Trophoblast cell (in vitro differentiated cells and primary cell): Measurements from ENCODE around the gene ING5.
A peak's percentile ranks its signal among the peaks of the same experiment; 100 is the strongest.
"Not testable (repeated sequence)": the region's sequence is repeated elsewhere in the genome, so short reads cannot be mapped to it uniquely, and the experiment has no call there.

Experiments
- DNase-seq, 2 donors: peaks; one replicate each; pipeline ENCODE4 v3.0.0-alpha.2; 2016
- H2AFZ ChIP-seq: 2 replicates; pipeline ENCODE4 v1.6.1; 2013; ENCODE audit warnings: low read length, moderate library complexity, mild to moderate bottlenecking; ENCODE audit not compliant: insufficient read depth, poor library complexity
- H2AK5ac ChIP-seq: 2 replicates; pipeline ENCODE4 v1.6.1; 2013; ENCODE audit warnings: mild to moderate bottlenecking, low read length
- H2BK120ac ChIP-seq: 2 replicates; pipeline ENCODE4 v1.6.1; 2013; ENCODE audit warnings: low read length, mild to moderate bottlenecking, moderate library complexity; ENCODE audit not compliant: insufficient read depth, poor library complexity
- H2BK12ac ChIP-seq: 2 replicates; pipeline ENCODE4 v1.6.1; 2013; ENCODE audit warnings: mild to moderate bottlenecking, low read length, moderate library complexity
- H2BK5ac ChIP-seq: 2 replicates; pipeline ENCODE4 v1.6.1; 2013; ENCODE audit warnings: low read length, low read depth, moderate library complexity, mild to moderate bottlenecking; ENCODE audit not compliant: poor library complexity
- H3K14ac ChIP-seq: 2 replicates; pipeline ENCODE4 v1.6.1; 2013; ENCODE audit warnings: mild to moderate bottlenecking, low read length
- H3K18ac ChIP-seq: 2 replicates; pipeline ENCODE4 v1.6.1; 2013; ENCODE audit warnings: mild to moderate bottlenecking, low read length
- H3K23ac ChIP-seq: 2 replicates; pipeline ENCODE4 v1.6.1; 2013; ENCODE audit warnings: low read length
- H3K27ac ChIP-seq: 2 replicates; pipeline ENCODE4 v1.5.1; 2013; ENCODE audit warnings: low read depth, mild to moderate bottlenecking, inconsistent platforms, low read length, moderate library complexity
- H3K27me3 ChIP-seq: 2 replicates; pipeline ENCODE4 v1.6.1; 2013; ENCODE audit warnings: inconsistent platforms, mild to moderate bottlenecking, low read length, moderate library complexity; ENCODE audit not compliant: insufficient read depth
- H3K36me3 ChIP-seq, 2 experiments: 1 replicate in 1 of 2; 2 replicates in 1 of 2; pipeline ENCODE4 v1.6.1; 2013; ENCODE audit warnings: low read length in 2 of 2, mild to moderate bottlenecking in 2 of 2, moderate library complexity in 1 of 2; ENCODE audit not compliant: insufficient read depth in 2 of 2, control insufficient read depth in 1 of 2
- H3K4ac ChIP-seq: 2 replicates; pipeline ENCODE4 v1.6.1; 2013; ENCODE audit warnings: low read depth, mild to moderate bottlenecking, low read length, moderate library complexity
- H3K4me1 ChIP-seq, 2 experiments: 1 replicate in 1 of 2; 2 replicates in 1 of 2; pipeline ENCODE4 v1.6.1; 2013; ENCODE audit warnings: low read length in 2 of 2, mild to moderate bottlenecking in 2 of 2, moderate library complexity in 1 of 2; ENCODE audit not compliant: insufficient read depth in 2 of 2, control insufficient read depth in 1 of 2
- H3K4me2 ChIP-seq: 2 replicates; pipeline ENCODE4 v1.6.1; 2013; ENCODE audit warnings: inconsistent platforms, mild to moderate bottlenecking, low read length, moderate library complexity
- H3K4me3 ChIP-seq: 2 replicates; pipeline ENCODE4 v1.5.1; 2013; ENCODE audit warnings: mild to moderate bottlenecking, low read depth, low read length, inconsistent platforms
- H3K79me1 ChIP-seq: one replicate; pipeline ENCODE4 v1.6.1; 2013; ENCODE audit warnings: low read length
- H3K79me2 ChIP-seq: 2 replicates; pipeline ENCODE4 v1.6.1; 2013; ENCODE audit warnings: low read length, mild to moderate bottlenecking; ENCODE audit not compliant: control insufficient read depth, insufficient read depth, poor library complexity
- H3K9ac ChIP-seq: 2 replicates; pipeline ENCODE4 v1.6.1; 2013; ENCODE audit warnings: mild to moderate bottlenecking, low read length
- H3K9me3 ChIP-seq: 2 replicates; pipeline ENCODE4 v1.6.1; 2013; ENCODE audit warnings: low read depth, mild to moderate bottlenecking, control low read depth, inconsistent platforms, low read length; ENCODE audit not compliant: insufficient read depth
- H4K12ac ChIP-seq: 2 replicates; pipeline ENCODE4 v1.6.1; 2013; ENCODE audit warnings: low read depth, mild to moderate bottlenecking, low read length, moderate library complexity
- H4K8ac ChIP-seq: 2 replicates; pipeline ENCODE4 v1.6.1; 2013; ENCODE audit warnings: low read depth, mild to moderate bottlenecking, low read length, moderate library complexity
- H4K91ac ChIP-seq: one replicate; pipeline ENCODE4 v1.6.1; 2013; ENCODE audit warnings: low read depth, mild to moderate bottlenecking, low read length, moderate library complexity
- WGBS: extraction: QIAGEN DNeasy Blood & Tissue Kit; methylation state at CpG from one replicate; pipeline ENCODE4 v1.1.7; 2013; ENCODE audit warnings: missing lambda C conversion rate; ENCODE audit not compliant: insufficient read length, insufficient coverage; ENCODE audit errors: extremely low coverage; 5-methylcytosine and 5-hydroxymethylcytosine counted together

The ING5 gene

DNA sequence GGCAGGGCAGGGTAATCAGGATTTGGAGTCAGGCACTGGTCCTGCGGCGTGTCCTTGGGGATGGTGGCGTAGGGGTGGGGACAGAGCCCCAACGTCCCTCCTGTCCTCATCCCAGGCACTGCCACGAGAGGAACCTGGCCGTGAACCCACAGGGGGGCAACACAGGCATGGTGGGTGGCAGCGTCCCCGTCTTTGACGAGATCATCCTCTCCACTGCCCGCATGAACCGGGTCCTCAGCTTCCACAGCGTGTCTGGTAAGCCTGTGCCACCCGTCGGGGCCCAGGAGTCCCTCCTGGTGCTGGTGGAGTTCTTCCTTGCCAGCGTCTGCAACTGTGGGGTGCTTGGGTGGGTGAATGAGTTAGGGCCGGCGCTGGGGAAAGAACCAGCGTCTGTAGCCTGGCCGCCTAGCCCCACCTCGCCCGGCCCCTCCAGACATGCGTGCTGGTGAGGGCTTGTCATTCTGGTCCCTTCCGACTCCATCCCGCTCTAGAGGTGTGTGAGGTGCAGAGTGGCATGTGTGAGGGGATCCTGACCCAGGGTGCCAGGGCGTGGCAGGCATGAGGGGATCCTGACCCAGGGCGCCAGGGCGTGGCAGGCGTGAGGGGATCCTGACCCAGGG is 40.6 kb downstream of the ING5 start:
- H3K23ac ChIP-seq: no peak overlapping the region
- no peak overlapping the region for H2BK120ac ChIP-seq
- H4K91ac ChIP-seq: no peak overlapping the region
- no peak overlapping the region for H2AK5ac ChIP-seq
- H2AFZ ChIP-seq: no peak overlapping the region
- no peaks in the 10 kb centered on the region for H3K79me1 ChIP-seq
- H4K8ac ChIP-seq: no peak overlapping the region
- no peak overlapping the region for H4K12ac ChIP-seq
- H3K79me2 ChIP-seq: no peaks in the 10 kb centered on the region
- no CpG with 5 or more reads among the region's 28 CpGs for WGBS
- no peaks in the 10 kb centered on the region for H3K27me3 ChIP-seq
- peak overlapping the region; percentile 51 for H3K4me3 ChIP-seq
- no peaks in the 10 kb centered on the region for H3K4me1 ChIP-seq
- no peak overlapping the region for H3K4ac ChIP-seq
- H3K9ac ChIP-seq: no peak overlapping the region
- H2BK12ac ChIP-seq: no peak overlapping the region
- no peak overlapping the region for H3K14ac ChIP-seq
- H3K4me2 ChIP-seq: no peak overlapping the region
- H3K27ac ChIP-seq: no peak overlapping the region
- DNase-seq: no peak
- peaks cover 6% of the 10 kb centered on the region for H3K9me3 ChIP-seq
- peaks cover 23% of the 10 kb centered on the region in 2 experiments for H3K36me3 ChIP-seq
- H2BK5ac ChIP-seq: no peak overlapping the region
- H3K18ac ChIP-seq: no peak overlapping the region

DNA sequence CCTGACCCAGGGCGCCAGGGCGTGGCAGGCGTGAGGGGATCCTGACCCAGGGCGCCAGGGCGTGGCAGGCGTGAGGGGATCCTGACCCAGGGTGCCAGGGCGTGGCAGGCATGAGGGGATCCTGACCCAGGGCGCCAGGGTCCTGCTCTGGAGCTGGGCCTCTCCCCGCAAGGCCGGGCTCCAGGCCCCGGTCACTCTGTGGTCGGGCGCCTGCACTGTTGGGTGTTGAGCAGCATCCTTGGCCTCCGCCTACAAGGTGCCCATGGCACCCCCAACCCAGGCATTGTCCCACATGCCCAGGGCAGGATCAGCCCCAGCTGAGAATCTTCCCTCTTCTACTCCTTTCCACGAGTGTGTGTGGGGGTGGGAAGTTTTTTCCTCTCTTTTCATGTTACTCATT is 41.2 kb downstream of the ING5 start:
- not testable (repeated sequence) for H2BK120ac ChIP-seq, H3K9me3 ChIP-seq, H3K4me2 ChIP-seq, H3K14ac ChIP-seq, DNase-seq, H3K27ac ChIP-seq, H3K9ac ChIP-seq, H2BK5ac ChIP-seq, H4K91ac ChIP-seq, H3K79me2 ChIP-seq, H4K8ac ChIP-seq, H3K23ac ChIP-seq, H3K27me3 ChIP-seq, H3K18ac ChIP-seq, H4K12ac ChIP-seq, H3K4me3 ChIP-seq, H3K79me1 ChIP-seq, H3K4ac ChIP-seq, H2AK5ac ChIP-seq, H2BK12ac ChIP-seq, H2AFZ ChIP-seq, H3K4me1 ChIP-seq
- WGBS: no CpG with 5 or more reads among the region's 15 CpGs
- H3K36me3 ChIP-seq: peaks cover 22 to 23% of the 10 kb centered on the region in 2 experiments

DNA sequence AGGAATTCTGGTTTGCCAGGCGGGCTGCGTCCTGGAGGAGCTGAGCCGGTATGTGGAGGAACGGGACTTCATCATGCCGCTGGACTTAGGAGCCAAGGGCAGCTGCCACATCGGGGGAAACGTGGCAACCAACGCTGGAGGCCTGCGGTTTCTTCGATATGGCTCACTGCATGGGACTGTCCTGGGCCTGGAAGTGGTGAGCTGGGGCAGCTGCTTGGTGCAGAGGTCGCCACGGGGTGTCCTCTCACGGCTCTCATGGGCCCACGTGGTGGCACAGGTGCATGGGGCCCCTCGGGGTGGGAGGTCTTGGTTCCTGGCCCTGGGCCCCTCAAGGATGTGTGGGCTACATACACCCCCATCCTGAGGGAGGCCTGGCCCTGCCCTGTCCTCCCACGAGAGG is 41.8 kb downstream of the ING5 start:
- Histone ChIP-seq H3K14ac (no peak overlapping the region), H2AK5ac (no peak overlapping the region), H2AFZ (no peak overlapping the region), H3K4ac (no peak overlapping the region), H4K12ac (no peak overlapping the region), H3K9me3 (peaks cover 6% of the 10 kb centered on the region), H4K91ac (no peak overlapping the region), H3K79me1 (no peaks in the 10 kb centered on the region), H3K27me3 (no peaks in the 10 kb centered on the region), H2BK12ac (no peak overlapping the region), H3K4me1 (no peaks in the 10 kb centered on the region), H3K36me3 (peaks cover 17 to 22% of the 10 kb centered on the region in 2 experiments), H3K79me2 (no peaks in the 10 kb centered on the region), H4K8ac (no peak overlapping the region), H3K9ac (no peak overlapping the region), H3K23ac (no peak overlapping the region), H2BK120ac (no peak overlapping the region), H3K18ac (no peak overlapping the region), H2BK5ac (no peak overlapping the region), H3K4me3 (no peak overlapping the region), H3K27ac (no peak overlapping the region), H3K4me2 (no peak overlapping the region)
- DNase-seq: no peak
- no CpG with 5 or more reads among the region's 16 CpGs for WGBS

DNA sequence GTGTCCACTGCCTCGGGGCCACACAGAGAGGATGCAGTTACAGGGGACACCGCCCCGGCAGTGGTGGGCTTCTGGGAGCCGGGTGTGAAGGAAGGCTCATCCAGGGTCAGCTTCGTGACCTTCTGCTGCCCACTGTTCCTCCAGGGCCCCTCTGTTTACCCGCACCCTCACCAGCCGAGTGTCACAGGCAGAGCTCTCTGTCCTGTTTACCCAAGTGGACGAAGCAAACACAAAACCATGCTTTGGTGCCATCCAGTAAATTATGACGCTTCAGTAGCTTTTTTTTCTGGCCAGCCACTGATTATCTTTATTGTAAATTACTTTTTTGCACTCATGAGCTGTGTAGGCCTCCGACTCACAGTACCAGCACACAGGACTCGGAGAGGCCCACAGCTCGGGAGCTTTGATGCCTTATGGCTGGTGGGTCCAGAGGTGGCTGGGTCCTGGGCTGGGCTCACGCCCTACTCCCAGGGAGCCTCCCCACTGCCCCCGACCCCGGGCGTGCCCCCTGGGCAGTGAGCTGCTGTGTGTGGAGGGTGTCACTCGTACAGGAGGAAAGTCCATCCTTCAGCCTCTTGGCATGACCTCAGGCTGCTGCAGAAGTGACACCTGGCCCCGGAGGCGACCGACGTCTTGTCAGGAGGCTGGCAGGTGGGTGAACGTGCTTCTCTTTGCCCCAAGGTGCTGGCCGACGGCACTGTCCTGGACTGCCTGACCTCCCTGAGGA is 42.4 kb downstream of the ING5 start:
- H2AK5ac ChIP-seq: no peak overlapping the region
- H3K23ac ChIP-seq: no peak overlapping the region
- no peak overlapping the region for H2BK120ac ChIP-seq
- H4K91ac ChIP-seq: no peak overlapping the region
- no peak overlapping the region for H3K4ac ChIP-seq
- H3K4me2 ChIP-seq: no peak overlapping the region
- DNase-seq: no peak
- H4K12ac ChIP-seq: no peak overlapping the region
- H2AFZ ChIP-seq: no peak overlapping the region
- no peaks in the 10 kb centered on the region for H3K27me3 ChIP-seq
- H2BK5ac ChIP-seq: no peak overlapping the region
- H3K14ac ChIP-seq: no peak overlapping the region
- H3K4me3 ChIP-seq: peak overlapping the region; percentile 32
- no peaks in the 10 kb centered on the region for H3K79me2 ChIP-seq
- H3K9ac ChIP-seq: no peak overlapping the region
- no peak overlapping the region for H3K27ac ChIP-seq
- H4K8ac ChIP-seq: no peak overlapping the region
- H3K18ac ChIP-seq: no peak overlapping the region
- H3K9me3 ChIP-seq: peaks cover 6% of the 10 kb centered on the region
- H2BK12ac ChIP-seq: no peak overlapping the region
- no peaks in the 10 kb centered on the region for H3K79me1 ChIP-seq
- no CpG with 5 or more reads among the region's 24 CpGs for WGBS
- H3K4me1 ChIP-seq: no peaks in the 10 kb centered on the region
- H3K36me3 ChIP-seq: peaks cover 20 to 26% of the 10 kb centered on the region in 2 experiments
